MM.1S (cell line): ENCODE measurements around the gene PRR33.

Experiments
- DNase-seq: peaks from one replicate; pipeline ENCODE4 v3.0.0-alpha.2; 2015
- H2AFZ ChIP-seq: fragments of 300-600 bp; sonication (generic); 2 replicates; pipeline ENCODE4 v1.6.0; 2016; ENCODE audit warnings: antibody characterized with exemption, low read length
- H3F3A ChIP-seq: fragments of 300-600 bp; sonication (generic); 2 replicates; pipeline ENCODE4 v1.6.1; 2016; ENCODE audit warnings: mild to moderate bottlenecking, antibody characterized with exemption, low read length, moderate library complexity, mixed read lengths; ENCODE audit not compliant: insufficient read depth
- H3K27ac ChIP-seq: fragments of 300-600 bp; sonication (generic); 2 replicates; pipeline ENCODE4 v1.5.1; 2016; ENCODE audit warnings: mild to moderate bottlenecking, low read length
- H3K27me3 ChIP-seq: fragments of 300-600 bp; sonication (generic); replicated peaks from 2 replicates; pipeline ENCODE4 v1.6.0; 2016; ENCODE audit warnings: low read length; ENCODE audit not compliant: insufficient read depth
- H3K36me3 ChIP-seq: fragments of 300-600 bp; sonication (generic); replicated peaks from 2 replicates; pipeline ENCODE4 v1.6.1; 2016; ENCODE audit warnings: mild to moderate bottlenecking, low read length, mixed read lengths; ENCODE audit not compliant: insufficient read depth
- H3K4me1 ChIP-seq: fragments of 300-600 bp; sonication (generic); 2 replicates; pipeline ENCODE4 v1.6.1; 2016; ENCODE audit warnings: low read length, mixed read lengths
- H3K4me2 ChIP-seq: fragments of 300-600 bp; sonication (generic); 2 replicates; pipeline ENCODE4 v1.6.0; 2016; ENCODE audit warnings: low read depth, low read length
- H3K4me3 ChIP-seq: fragments of 300-600 bp; sonication (generic); 2 replicates; pipeline ENCODE4 v1.5.1; 2016; ENCODE audit warnings: low read length, mixed read lengths
- H3K79me2 ChIP-seq: fragments of 300-600 bp; sonication (generic); 2 replicates; pipeline ENCODE4 v1.6.1; 2016; ENCODE audit warnings: mixed run types, low read length, mixed read lengths
- H3K9ac ChIP-seq: fragments of 300-600 bp; sonication (generic); 2 replicates; pipeline ENCODE4 v1.6.1; 2016; ENCODE audit warnings: low read length, mixed read lengths
- H3K9me2 ChIP-seq: fragments of 300-600 bp; sonication (generic); replicated peaks from 2 replicates; pipeline ENCODE4 v1.6.1; 2016; ENCODE audit warnings: mild to moderate bottlenecking, low read length, mixed read lengths; ENCODE audit not compliant: insufficient read depth
- H3K9me3 ChIP-seq: fragments of 300-600 bp; sonication (generic); replicated peaks from 2 replicates; pipeline ENCODE4 v1.6.1; 2016; ENCODE audit warnings: mild to moderate bottlenecking, low read length, mixed read lengths; ENCODE audit not compliant: insufficient read depth
- H4K20me1 ChIP-seq: fragments of 300-600 bp; sonication (generic); 2 replicates; pipeline ENCODE4 v1.6.1; 2016; ENCODE audit warnings: mild to moderate bottlenecking, low read length, moderate library complexity, mixed read lengths; ENCODE audit not compliant: insufficient read depth
- EZH2 ChIP-seq: fragments of 300-600 bp; sonication (generic); optimal IDR thresholded peaks from 2 replicates; pipeline ENCODE3; 2017; ENCODE audit warnings: low read depth, mild to moderate bottlenecking, antibody characterized with exemption, low read length, mixed read lengths
- EZH2phosphoT487 ChIP-seq: fragments of 300-600 bp; sonication (generic); IDR thresholded peaks from 2 replicates; pipeline ENCODE4 v1.6.1; 2018; ENCODE audit warnings: antibody characterized with exemption, low read length
- TF ChIP-seq, protein P1 (sequence below): fragments of 300-600 bp; sonication (generic); IDR thresholded peaks from 2 replicates; pipeline ENCODE4 v1.5.1; 2016; ENCODE audit warnings: antibody characterized with exemption, low read length, mixed read lengths

Gene PRR33

DNA sequence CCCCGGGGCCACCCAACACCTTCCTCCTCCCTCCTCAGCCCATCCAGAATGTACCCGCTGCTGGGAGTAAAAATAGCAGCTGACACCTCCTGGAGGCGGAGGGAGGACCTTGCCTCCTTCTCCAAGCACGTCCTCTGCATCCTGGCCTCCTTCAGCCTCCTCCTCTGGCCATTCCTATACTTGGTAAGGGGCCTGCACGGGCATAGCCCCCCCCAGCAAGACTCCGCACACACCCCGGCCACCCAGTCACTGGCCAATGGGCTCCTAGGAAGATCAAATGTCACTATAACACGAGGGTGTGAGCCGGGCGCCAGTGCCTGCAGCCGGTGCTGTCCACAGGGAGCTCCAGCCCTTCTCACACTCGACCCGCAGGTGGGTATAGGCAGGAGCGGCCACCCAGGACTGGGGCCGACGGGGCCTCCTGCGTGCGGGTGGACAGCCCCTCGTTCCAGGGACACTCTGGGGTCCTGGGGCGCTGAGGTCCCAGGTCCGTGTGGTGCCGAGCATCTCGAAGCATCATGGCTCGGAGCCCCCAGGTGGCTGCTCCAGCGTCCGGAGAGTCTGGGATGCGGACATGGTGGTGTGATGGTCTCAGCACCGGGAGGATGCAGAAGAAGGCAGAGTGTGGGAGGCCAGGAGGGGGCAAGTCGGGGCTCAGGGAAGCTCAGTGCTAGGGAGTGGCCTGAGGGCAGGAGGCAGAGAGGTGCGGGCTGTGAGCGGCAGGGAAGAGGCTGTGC, 27.9 kb upstream of the PRR33 start, which contains the start of gene TNNT3:
TNNT3 (plus strand) TSS at position 313 of the 737 bp plus-strand sequence. CDS start 3,172 bp downstream, outside the sequence.
- Histone ChIP-seq H3K4me2 (no peak within 1 kb of the TSS), H3K27ac (no peak within 1 kb of the TSS), H3K9ac (no peak within 1 kb of the TSS), H3K4me3 (no peak within 1 kb of the TSS), H3K79me2 (no peaks in the 10 kb centered on the region), H3K9me3 (no peaks in the 10 kb centered on the region), H3K9me2 (no peaks in the 10 kb centered on the region), H3F3A (no peaks in the 10 kb centered on the region), H3K4me1 (no peaks in the 10 kb centered on the region), H4K20me1 (no peaks in the 10 kb centered on the region; the same call in 1 of the 2 replicates), H3K36me3 (no peaks in the 10 kb centered on the region), H2AFZ (no peak within 1 kb of the TSS), H3K27me3 (peaks cover 66% of the 10 kb centered on the region)
- TF ChIP-seq EZH2phosphoT487: no peak
- TF ChIP-seq EZH2: no peak
- TF ChIP-seq, protein P1, sequence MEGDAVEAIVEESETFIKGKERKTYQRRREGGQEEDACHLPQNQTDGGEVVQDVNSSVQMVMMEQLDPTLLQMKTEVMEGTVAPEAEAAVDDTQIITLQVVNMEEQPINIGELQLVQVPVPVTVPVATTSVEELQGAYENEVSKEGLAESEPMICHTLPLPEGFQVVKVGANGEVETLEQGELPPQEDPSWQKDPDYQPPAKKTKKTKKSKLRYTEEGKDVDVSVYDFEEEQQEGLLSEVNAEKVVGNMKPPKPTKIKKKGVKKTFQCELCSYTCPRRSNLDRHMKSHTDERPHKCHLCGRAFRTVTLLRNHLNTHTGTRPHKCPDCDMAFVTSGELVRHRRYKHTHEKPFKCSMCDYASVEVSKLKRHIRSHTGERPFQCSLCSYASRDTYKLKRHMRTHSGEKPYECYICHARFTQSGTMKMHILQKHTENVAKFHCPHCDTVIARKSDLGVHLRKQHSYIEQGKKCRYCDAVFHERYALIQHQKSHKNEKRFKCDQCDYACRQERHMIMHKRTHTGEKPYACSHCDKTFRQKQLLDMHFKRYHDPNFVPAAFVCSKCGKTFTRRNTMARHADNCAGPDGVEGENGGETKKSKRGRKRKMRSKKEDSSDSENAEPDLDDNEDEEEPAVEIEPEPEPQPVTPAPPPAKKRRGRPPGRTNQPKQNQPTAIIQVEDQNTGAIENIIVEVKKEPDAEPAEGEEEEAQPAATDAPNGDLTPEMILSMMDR: no peak
- no peak for DNase-seq

- H3K4me1 ChIP-seq: no peaks in the 10 kb centered on the region
- DNase-seq: no peak
- H3K36me3 ChIP-seq: no peaks in the 10 kb centered on the region
- peaks cover 66% of the 10 kb centered on the region for H3K27me3 ChIP-seq
- H3K9ac ChIP-seq: no peak overlapping the region
- H3K9me2 ChIP-seq: no peaks in the 10 kb centered on the region
- no peaks in the 10 kb centered on the region for H3K79me2 ChIP-seq
- no peak overlapping the region for H3K4me2 ChIP-seq
- H3K4me3 ChIP-seq: no peak overlapping the region
- TF ChIP-seq, protein P1: no peak
- TF ChIP-seq EZH2phosphoT487 (no peak), EZH2 (no peak)
- H3K27ac ChIP-seq: no peak overlapping the region
- no peak overlapping the region for H2AFZ ChIP-seq
- H3K9me3 ChIP-seq: no peaks in the 10 kb centered on the region
- no peaks in the 10 kb centered on the region; the same call in 1 of the 2 replicates for H4K20me1 ChIP-seq
- H3F3A ChIP-seq: no peaks in the 10 kb centered on the region
Observed at GRCh38 chr11:1918436-1919315, 27.0 kb upstream of the PRR33 start.

DNA sequence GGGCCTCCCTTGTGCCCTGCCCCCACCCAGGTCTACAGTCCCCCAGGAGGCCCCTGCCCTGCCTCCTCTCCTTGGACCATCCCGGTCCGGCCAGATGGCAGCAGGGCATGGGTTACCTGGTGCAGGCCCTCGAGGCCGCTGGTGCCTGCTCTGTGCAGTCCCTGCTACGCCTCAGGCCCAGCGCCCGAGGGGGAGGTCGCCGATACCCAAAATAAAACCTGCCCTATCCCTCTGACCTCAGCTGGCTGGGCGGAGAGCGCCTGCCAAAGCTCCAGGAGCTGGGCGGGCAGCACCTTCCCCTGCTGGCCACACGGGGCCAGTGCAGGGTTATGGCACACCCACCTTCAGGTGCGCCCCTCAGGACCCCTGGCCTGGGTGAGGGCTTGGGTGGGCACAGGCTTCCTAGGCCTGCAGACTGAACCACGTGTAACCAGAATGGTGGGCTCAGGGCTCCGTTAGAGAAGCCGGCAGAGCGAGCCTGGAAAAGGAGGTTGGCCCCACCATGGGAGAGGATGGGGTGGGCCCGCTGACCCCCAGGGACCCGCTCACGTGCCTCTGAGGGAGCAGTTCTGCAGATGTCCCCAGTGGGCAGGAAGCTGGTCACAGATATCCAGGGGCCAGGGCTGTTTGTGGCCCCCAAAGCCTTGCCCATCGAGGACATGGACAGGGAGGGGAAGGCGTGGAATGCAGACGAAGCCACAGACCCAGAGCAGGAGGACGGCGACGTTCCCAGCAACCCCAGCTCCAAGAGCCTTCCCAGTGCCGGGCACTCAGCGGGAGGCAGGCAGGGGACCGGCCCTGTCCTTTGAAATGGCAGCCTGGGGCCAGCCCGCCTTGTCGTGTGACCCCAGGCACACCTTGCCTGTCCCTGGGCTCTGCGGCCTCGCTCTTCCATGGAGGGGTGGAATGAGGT, 26.1 kb upstream of the PRR33 start:
- H2AFZ ChIP-seq: no peak overlapping the region
- no peaks in the 10 kb centered on the region for H3K9me3 ChIP-seq
- no peak overlapping the region for H3K4me2 ChIP-seq
- H3K79me2 ChIP-seq: no peaks in the 10 kb centered on the region
- H3K4me3 ChIP-seq: no peak overlapping the region
- H3K27ac ChIP-seq: no peak overlapping the region
- no peak overlapping the region for H3K9ac ChIP-seq
- no peaks in the 10 kb centered on the region for H3F3A ChIP-seq
- no peaks in the 10 kb centered on the region; the same call in 1 of the 2 replicates for H4K20me1 ChIP-seq
- no peaks in the 10 kb centered on the region for H3K4me1 ChIP-seq
- H3K27me3 ChIP-seq: peaks cover 64% of the 10 kb centered on the region
- no peaks in the 10 kb centered on the region for H3K9me2 ChIP-seq
- no peak for DNase-seq
- no peaks in the 10 kb centered on the region for H3K36me3 ChIP-seq
- TF ChIP-seq, protein P1: peak; percentile 46
- TF ChIP-seq EZH2 (no peak), EZH2phosphoT487 (no peak)
